Measurements from ENCODE around the gene DNAAF5.
"Not testable (repeated sequence)": the region's sequence is repeated elsewhere in the genome, so short reads cannot be mapped to it uniquely, and the experiment has no call there.

The DNAAF5 gene

DNA sequence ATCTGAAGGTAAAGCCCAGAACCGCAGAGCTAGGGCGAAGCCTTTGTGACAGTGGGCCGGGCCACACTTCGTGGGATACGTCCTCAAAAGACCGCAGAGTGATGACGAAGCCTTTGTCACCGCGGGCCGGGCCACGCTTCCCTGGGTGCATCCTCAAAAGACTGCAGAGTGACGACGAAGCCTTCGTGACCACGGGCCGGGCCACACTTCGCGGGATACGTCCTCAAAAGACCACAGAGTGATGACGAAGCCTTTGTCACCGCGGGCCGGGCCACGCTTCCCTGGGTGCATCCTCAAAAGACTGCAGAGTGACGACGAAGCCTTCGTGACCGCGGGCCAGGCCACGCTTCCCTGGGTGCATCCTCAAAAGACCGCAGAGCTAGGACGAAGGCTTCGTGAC lies 25.8 kb downstream of the DNAAF5 start:
- in situ Hi-C loops (cut with MboI; ENCODE audit: low sequenced_read_pairs); H3K27me3 ChIP-seq (ENCODE audit: low read depth); H3K4me3 ChIP-seq; H3K4me1 ChIP-seq; H3K9me3 ChIP-seq; DNase-seq (ENCODE audit: low spot score in 2 of 2): not testable (repeated sequence)
- peaks cover 35% of the 10 kb centered on the region for H3K36me3 ChIP-seq (replicated peaks)

- Histone ChIP-seq H3K4me3 (no peak overlapping the region), H3K9me3 (no peaks in the 10 kb centered on the region), H3K4me1 (no peaks in the 10 kb centered on the region), H3K36me3 (replicated peaks) (peaks cover 45% of the 10 kb centered on the region), H3K27me3 (ENCODE audit: low read depth) (no peaks in the 10 kb centered on the region)
- in situ Hi-C loops (cut with MboI; ENCODE audit: low sequenced_read_pairs) = no loop called here
- DNase-seq (ENCODE audit: low spot score in 2 of 2) = no peak
These were observed 26.7 kb downstream of the DNAAF5 start for GRCh38 chr7:753190-753589.

GRCh38 chr7:754531-755412 lies 28.3 kb downstream of the DNAAF5 start:
- Histone ChIP-seq H3K36me3 (replicated peaks) (peaks cover 54% of the 10 kb centered on the region), H3K4me3 (no peak overlapping the region), H3K27me3 (ENCODE audit: low read depth) (no peaks in the 10 kb centered on the region), H3K4me1 (no peaks in the 10 kb centered on the region), H3K9me3 (no peaks in the 10 kb centered on the region)
- DNase-seq (ENCODE audit: low spot score in 2 of 2) = no peak
- in situ Hi-C loops (cut with MboI; ENCODE audit: low sequenced_read_pairs) = no loop called here

DNA sequence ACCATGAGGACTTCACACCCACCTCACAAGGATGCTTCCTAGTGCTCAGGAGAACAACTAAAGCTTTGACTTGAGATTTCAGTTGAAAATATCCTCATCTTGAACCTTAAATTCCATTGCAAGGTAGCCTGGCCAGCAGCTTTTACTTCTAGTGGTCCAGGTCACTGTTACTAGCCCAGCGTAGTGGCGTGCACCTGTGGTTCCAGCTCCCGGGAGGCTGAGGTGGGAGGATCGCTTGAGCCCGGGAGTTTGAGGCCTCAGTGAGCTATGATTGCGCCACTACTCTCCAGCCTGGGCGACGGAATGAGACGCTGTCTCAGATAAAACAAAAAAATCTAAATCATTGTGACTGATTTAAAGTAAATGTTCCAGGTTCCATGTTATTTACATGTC lies 28.9 kb downstream of the DNAAF5 start:
- no peaks in the 10 kb centered on the region for H3K27me3 ChIP-seq (ENCODE audit: low read depth)
- H3K9me3 ChIP-seq = no peaks in the 10 kb centered on the region
- no peak for DNase-seq (ENCODE audit: low spot score in 2 of 2)
- peaks cover 57% of the 10 kb centered on the region for H3K36me3 ChIP-seq (replicated peaks)
- no peaks in the 10 kb centered on the region for H3K4me1 ChIP-seq
- no peak overlapping the region for H3K4me3 ChIP-seq
- in situ Hi-C loops (cut with MboI; ENCODE audit: low sequenced_read_pairs) = no loop called here

- DNase-seq (ENCODE audit: low spot score in 2 of 2) = no peak
- H3K36me3 ChIP-seq (replicated peaks) = peaks cover 59% of the 10 kb centered on the region
- no peak overlapping the region for H3K4me3 ChIP-seq
- no peaks in the 10 kb centered on the region for H3K9me3 ChIP-seq
- H3K27me3 ChIP-seq (ENCODE audit: low read depth) = no peaks in the 10 kb centered on the region
- in situ Hi-C loops (cut with MboI; ENCODE audit: low sequenced_read_pairs) = no loop called here
- no peaks in the 10 kb centered on the region for H3K4me1 ChIP-seq
These were observed 29.9 kb downstream of the DNAAF5 start for GRCh38 chr7:756231-756927.

GRCh38 chr7:756928-757560 lies 30.5 kb downstream of the DNAAF5 start:
- H3K9me3 ChIP-seq = no peaks in the 10 kb centered on the region
- no peaks in the 10 kb centered on the region for H3K27me3 ChIP-seq (ENCODE audit: low read depth)
- no peak for DNase-seq (ENCODE audit: low spot score in 2 of 2)
- H3K36me3 ChIP-seq (replicated peaks) = peaks cover 58% of the 10 kb centered on the region
- H3K4me1 ChIP-seq = no peaks in the 10 kb centered on the region
- no peak overlapping the region for H3K4me3 ChIP-seq
- in situ Hi-C loops (cut with MboI; ENCODE audit: low sequenced_read_pairs) = no loop called here

DNA sequence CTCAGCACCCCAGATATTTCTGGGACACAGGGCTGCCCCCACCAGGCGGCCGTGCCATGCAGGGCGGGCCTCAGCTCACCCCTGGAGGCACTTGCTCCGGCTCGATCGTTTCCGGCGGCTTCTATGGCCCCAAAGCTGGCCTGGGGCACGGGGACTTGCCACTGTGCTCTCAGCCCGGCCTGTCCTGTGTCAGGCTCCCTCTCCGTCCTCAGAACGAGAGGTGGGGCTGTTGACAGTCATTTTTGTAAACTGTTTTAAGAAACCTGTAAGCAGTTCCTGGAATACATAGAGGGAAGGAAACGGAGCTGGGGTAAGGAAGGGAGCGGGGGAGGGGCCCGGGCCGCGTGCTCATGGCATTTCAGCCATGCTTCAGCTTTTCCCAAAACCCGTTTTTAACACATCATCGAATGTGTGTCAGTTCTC lies 31.3 kb downstream of the DNAAF5 start:
- DNase-seq (ENCODE audit: low spot score in 2 of 2) = no peak
- H3K4me3 ChIP-seq = no peak overlapping the region
- no peaks in the 10 kb centered on the region for H3K27me3 ChIP-seq (ENCODE audit: low read depth)
- H3K4me1 ChIP-seq = no peaks in the 10 kb centered on the region
- in situ Hi-C loops (cut with MboI; ENCODE audit: low sequenced_read_pairs) = no loop called here
- H3K9me3 ChIP-seq = no peaks in the 10 kb centered on the region
- peaks cover 64% of the 10 kb centered on the region for H3K36me3 ChIP-seq (replicated peaks)

DNA sequence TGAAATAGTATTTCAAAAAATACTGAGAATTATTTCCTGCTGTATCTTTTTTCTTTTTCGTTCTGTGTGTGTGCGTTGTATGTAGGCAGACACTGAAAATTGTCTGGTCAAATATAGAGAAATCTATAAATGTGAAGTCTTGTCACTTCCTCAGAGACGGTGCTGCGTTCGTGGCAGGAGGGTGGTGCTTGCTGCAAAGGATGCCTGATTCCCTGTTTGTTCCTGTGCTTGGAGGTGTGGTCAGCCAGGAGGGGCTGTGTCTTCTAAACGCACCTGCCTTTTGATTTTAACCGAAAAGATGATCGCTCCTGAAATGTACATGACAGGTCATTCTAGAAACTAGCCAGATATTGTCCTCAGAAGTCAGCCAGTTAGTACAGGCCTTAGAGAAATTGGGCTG lies 33.1 kb downstream of the DNAAF5 start:
- H3K9me3 ChIP-seq = no peaks in the 10 kb centered on the region
- H3K36me3 ChIP-seq (replicated peaks) = peaks cover 75% of the 10 kb centered on the region
- H3K4me3 ChIP-seq = no peak overlapping the region
- no peak for DNase-seq (ENCODE audit: low spot score in 2 of 2)
- no peaks in the 10 kb centered on the region for H3K27me3 ChIP-seq (ENCODE audit: low read depth)
- H3K4me1 ChIP-seq = no peaks in the 10 kb centered on the region
- in situ Hi-C loops (cut with MboI; ENCODE audit: low sequenced_read_pairs) = no loop called here

DNA sequence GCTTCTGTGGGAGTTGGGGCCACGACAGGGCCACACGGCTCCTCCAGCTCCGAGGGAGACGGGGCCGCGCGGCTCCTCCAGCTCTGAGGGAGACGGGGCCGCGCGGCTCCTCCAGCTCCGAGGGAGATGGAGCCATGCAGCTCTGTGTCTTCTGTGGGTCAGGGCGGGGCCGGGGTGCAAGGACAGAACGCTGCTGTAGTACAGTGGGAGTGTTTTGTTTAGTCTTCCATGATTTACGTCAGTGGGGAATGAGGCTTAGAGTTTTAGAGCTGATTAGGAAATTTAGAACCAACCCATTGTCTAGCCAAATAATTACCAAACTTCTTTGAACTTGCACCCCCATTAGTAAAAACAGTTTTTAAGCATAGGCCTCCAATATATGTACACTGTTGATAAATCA lies 33.5 kb downstream of the DNAAF5 start:
- in situ Hi-C loops (cut with MboI; ENCODE audit: low sequenced_read_pairs) = no loop called here
- H3K36me3 ChIP-seq (replicated peaks) = peaks cover 75% of the 10 kb centered on the region
- no peak for DNase-seq (ENCODE audit: low spot score in 2 of 2)

DNA sequence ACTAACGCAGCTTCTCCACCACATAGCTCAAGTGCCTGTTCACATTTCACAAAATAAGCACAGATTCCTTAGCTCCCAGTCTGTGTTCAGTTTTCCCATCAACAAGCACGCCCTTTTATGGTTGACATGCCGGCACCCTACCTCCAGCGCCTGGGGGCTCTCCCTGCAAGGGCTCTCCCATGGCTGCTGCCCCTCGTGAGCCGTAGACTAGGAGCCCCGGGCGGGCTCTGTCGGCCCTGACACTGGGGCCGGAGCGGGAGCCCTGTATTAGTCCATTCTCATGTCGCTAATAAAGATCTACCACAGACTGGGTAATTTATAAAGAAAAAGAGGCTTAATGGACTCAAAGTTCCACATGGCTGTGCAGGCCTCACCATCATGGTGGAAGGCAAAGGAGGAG lies 34.6 kb downstream of the DNAAF5 start:
- peaks cover 79% of the 10 kb centered on the region for H3K36me3 ChIP-seq (replicated peaks)

More for the DNA sequence above, 33.5 kb downstream of the DNAAF5 start:
- Histone ChIP-seq H3K4me3 (no peak overlapping the region), H3K9me3 (no peaks in the 10 kb centered on the region), H3K27me3 (ENCODE audit: low read depth) (no peaks in the 10 kb centered on the region), H3K4me1 (no peaks in the 10 kb centered on the region)

GRCh38 chr7:761631-762030 lies 35.1 kb downstream of the DNAAF5 start:
- in situ Hi-C loops (cut with MboI; ENCODE audit: low sequenced_read_pairs) = no loop called here
- no peak for DNase-seq (ENCODE audit: low spot score in 2 of 2)
- no peaks in the 10 kb centered on the region for H3K27me3 ChIP-seq (ENCODE audit: low read depth)
- no peaks in the 10 kb centered on the region for H3K9me3 ChIP-seq
- H3K4me1 ChIP-seq = no peaks in the 10 kb centered on the region
- peaks cover 75% of the 10 kb centered on the region for H3K36me3 ChIP-seq (replicated peaks)
- H3K4me3 ChIP-seq = no peak overlapping the region

More for the DNA sequence above, 34.6 kb downstream of the DNAAF5 start:
- Histone ChIP-seq H3K4me1 (no peaks in the 10 kb centered on the region), H3K27me3 (ENCODE audit: low read depth) (no peaks in the 10 kb centered on the region), H3K4me3 (no peak overlapping the region), H3K9me3 (no peaks in the 10 kb centered on the region)
- no peak for DNase-seq (ENCODE audit: low spot score in 2 of 2)
- in situ Hi-C loops (cut with MboI; ENCODE audit: low sequenced_read_pairs) = no loop called here

DNA sequence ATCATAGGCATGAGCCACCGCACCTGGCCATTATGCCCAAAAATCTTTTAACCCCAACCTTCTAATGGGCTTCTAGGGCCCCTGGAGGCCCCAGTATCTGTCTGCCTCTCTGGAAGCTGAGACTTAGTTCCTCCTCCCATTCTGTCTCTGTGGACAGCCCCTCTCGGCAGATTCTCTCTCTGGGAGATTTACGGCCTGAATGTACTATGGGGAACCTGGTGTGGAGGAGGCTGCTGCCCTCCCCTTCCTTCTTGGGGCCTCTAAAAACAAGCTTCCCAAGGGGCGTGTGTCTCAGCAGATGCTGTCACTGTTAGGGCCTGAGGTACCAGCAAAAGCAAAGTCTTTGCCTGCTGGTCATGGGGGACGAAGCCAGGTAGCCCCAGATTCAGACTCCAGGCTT lies 36.4 kb downstream of the DNAAF5 start:
- H3K9me3 ChIP-seq = no peaks in the 10 kb centered on the region
- no peak overlapping the region for H3K4me3 ChIP-seq
- no peaks in the 10 kb centered on the region for H3K27me3 ChIP-seq (ENCODE audit: low read depth)
- H3K4me1 ChIP-seq = no peaks in the 10 kb centered on the region
- H3K36me3 ChIP-seq (replicated peaks) = peaks cover 63% of the 10 kb centered on the region
- in situ Hi-C loops (cut with MboI; ENCODE audit: low sequenced_read_pairs) = no loop called here
- no peak for DNase-seq (ENCODE audit: low spot score in 2 of 2)

GRCh38 chr7:763762-764161 lies 37.3 kb downstream of the DNAAF5 start:
- in situ Hi-C loops (cut with MboI; ENCODE audit: low sequenced_read_pairs) = no loop called here
- DNase-seq (ENCODE audit: low spot score in 2 of 2) = no peak

GRCh38 chr7:765383-765782 lies 38.9 kb downstream of the DNAAF5 start:
- in situ Hi-C loops (cut with MboI; ENCODE audit: low sequenced_read_pairs) = no loop called here
- Histone ChIP-seq H3K27me3 (ENCODE audit: low read depth) (no peaks in the 10 kb centered on the region), H3K4me1 (no peaks in the 10 kb centered on the region), H3K9me3 (no peaks in the 10 kb centered on the region), H3K4me3 (no peak overlapping the region), H3K36me3 (replicated peaks) (peaks cover 47% of the 10 kb centered on the region)
- no peak for DNase-seq (ENCODE audit: low spot score in 2 of 2)

More at GRCh38 chr7:763762-764161, 37.3 kb downstream of the DNAAF5 start:
- H3K4me3 ChIP-seq = no peak overlapping the region
- H3K4me1 ChIP-seq = no peaks in the 10 kb centered on the region
- no peaks in the 10 kb centered on the region for H3K27me3 ChIP-seq (ENCODE audit: low read depth)
- H3K9me3 ChIP-seq = no peaks in the 10 kb centered on the region
- peaks cover 54% of the 10 kb centered on the region for H3K36me3 ChIP-seq (replicated peaks)
